T-helper 17 cell (primary cell): ENCODE results near the gene MRPL16. TPM values are rescaled to one million over a fixed set of nuclear protein-coding genes. Genes with fewer than 3 reads are reported as not detected.
"Not testable (repeated sequence)": the region's sequence is repeated elsewhere in the genome, so short reads cannot be mapped to it uniquely, and the experiment has no call there.

Experiments used
- ATAC-seq: fragments of 150-1000 bp; cut with Tn5 transposase; 2 replicates; pipeline ENCODE4 v1.10.0; 2021; ENCODE audit warnings: mild to moderate bottlenecking, moderate library complexity
- DNase-seq, 3 donors: peaks; one replicate each; pipeline versions ENCODE4 v3.0.0 to v3.0.0-alpha.2; 2020 to 2021
- H3K9me3 ChIP-seq: one replicate; pipeline ENCODE4 v1.7.0; 2013; ENCODE audit warnings: low read length, mild to moderate bottlenecking; ENCODE audit not compliant: control insufficient read depth, poor library complexity, severe bottlenecking
- H3K27ac Mint-ChIP-seq: one replicate; pipeline ENCODE4 v1.8.0; 2022; ENCODE audit warnings: mild to moderate bottlenecking, moderate library complexity, mixed read lengths
- H3K27me3 Mint-ChIP-seq: one replicate; pipeline ENCODE4 v1.8.0; 2022; ENCODE audit warnings: mixed read lengths
- H3K36me3 Mint-ChIP-seq: one replicate; pipeline ENCODE4 v1.8.0; 2022; ENCODE audit warnings: low read depth, mixed read lengths
- H3K4me1 Mint-ChIP-seq: one replicate; pipeline ENCODE4 v1.8.0; 2022; ENCODE audit warnings: mild to moderate bottlenecking, mixed read lengths
- H3K4me3 Mint-ChIP-seq: one replicate; pipeline ENCODE4 v1.8.0; 2022; ENCODE audit warnings: mild to moderate bottlenecking, moderate library complexity, mixed read lengths
- total RNA-seq, 4 donors: library from RNA in 2 of 4; stranded (reverse) in 2 of 4; gene quantifications; one replicate each; pipeline ENCODE4 v1.2.3 and lab custom pipeline; 2022 to 2026

The MRPL16 gene
- total RNA-seq (10 to 100 TPM; 18.4 to 21.8 TPM), total RNA-seq (lab: John Stamatoyannopoulos, UW) (13.6 to 37.8 reads per million in 2 donors)

GRCh38 chr11:59810189-59810910 lies at the start of gene MRPL16:
TSS of gene MRPL16 (minus strand) at chr11:59810778. CDS start at chr11:59810658, 120 bp downstream.
- no peaks in the 10 kb centered on the region for H3K9me3 ChIP-seq
- Mint-ChIP-seq H3K4me1 (peaks cover 12% of the 10 kb centered on the region), H3K27ac (peak within 1 kb of the TSS; percentile 93), H3K27me3 (peaks cover 4% of the 10 kb centered on the region), H3K4me3 (peak within 1 kb of the TSS; percentile 94), H3K36me3 (peaks cover 3% of the 10 kb centered on the region)
- DNase-seq: peak; percentile 71 to 80 (median 77)
- ATAC-seq: peak; percentile 100

DNA sequence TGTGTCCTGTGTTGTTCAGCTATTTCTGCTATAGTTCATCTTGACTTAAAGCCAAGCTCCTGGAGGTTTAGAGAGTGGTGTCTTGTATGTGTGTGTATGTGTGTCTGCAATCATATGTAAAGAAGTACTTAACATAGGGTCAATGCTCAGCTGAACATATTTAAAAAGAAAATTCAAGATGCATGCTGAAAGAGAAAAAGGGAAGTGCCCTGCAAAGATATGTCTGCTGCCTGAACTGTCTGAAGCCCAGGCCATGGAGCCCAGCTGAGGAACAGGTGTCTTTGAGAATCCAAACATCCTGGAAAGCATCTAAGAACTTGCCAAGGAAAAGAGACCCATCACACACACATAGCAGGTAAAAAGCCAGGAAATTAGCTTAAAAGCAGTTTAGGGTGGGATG lies 49.1 kb upstream of the MRPL16 start:
- ATAC-seq (no peak), DNase-seq (no peak)
- no peaks in the 10 kb centered on the region for H3K9me3 ChIP-seq
- Mint-ChIP-seq H3K27ac (no peak overlapping the region), H3K27me3 (peaks cover 2% of the 10 kb centered on the region), H3K36me3 (peaks cover 2% of the 10 kb centered on the region), H3K4me3 (no peak overlapping the region), H3K4me1 (peaks cover 15% of the 10 kb centered on the region)

DNA sequence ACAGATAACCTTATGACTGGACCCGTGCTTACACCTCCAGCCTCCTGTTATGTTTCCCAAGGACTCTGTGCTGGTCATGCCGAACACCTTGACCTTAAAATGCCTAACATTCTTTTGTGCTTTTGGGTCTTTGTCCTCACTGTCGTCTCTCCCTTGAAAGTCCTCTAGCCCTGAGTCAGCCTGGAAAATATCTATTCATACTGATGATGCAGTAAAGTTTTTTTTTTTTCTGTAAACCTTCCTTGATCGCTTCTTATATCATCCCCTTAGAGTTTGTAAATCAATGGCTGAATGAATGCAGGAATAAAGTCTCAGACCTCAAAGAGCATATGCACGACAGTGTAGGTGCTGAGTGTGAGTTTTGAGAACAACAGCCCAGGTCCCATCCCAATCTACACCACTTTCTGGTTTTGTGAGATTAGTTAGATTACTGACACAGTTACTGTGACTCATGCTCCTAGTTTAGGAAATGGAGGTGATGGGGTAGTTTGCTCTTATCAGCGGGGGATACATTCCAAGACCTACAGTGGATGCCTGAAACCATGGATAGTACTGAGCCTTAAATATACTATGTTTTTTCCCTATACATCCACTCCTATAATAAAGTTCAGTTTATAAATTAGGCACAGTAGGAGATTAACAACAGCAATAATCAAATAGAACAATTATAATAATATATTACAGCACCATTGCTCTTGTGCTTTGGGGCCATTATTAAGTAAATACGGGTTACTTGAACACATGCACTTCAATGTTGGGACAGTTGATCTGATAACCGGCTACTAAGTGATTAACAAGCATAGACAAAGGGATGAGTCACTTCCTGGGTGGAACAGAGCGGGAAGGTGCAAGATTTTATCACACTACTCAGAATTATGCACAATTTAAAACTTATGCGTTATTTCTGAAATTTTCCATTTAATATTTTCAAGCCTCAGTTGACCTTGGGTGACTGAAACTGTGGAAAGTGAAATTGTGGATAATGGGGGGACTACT lies 47.2 kb upstream of the MRPL16 start:
- DNase-seq: no peak
- H3K9me3 ChIP-seq: no peaks in the 10 kb centered on the region
- ATAC-seq: peak; percentile 68
- H3K4me1 Mint-ChIP-seq: peaks cover 15% of the 10 kb centered on the region
- peaks cover 10% of the 10 kb centered on the region for H3K27me3 Mint-ChIP-seq
- no peak overlapping the region for H3K27ac Mint-ChIP-seq
- peaks cover 2% of the 10 kb centered on the region for H3K36me3 Mint-ChIP-seq
- peak overlapping the region; percentile 8 for H3K4me3 Mint-ChIP-seq

- DNase-seq (no peak), ATAC-seq (no peak)
- peaks cover 15% of the 10 kb centered on the region for H3K4me1 Mint-ChIP-seq
- H3K36me3 Mint-ChIP-seq: peaks cover 2% of the 10 kb centered on the region
- no peak overlapping the region for H3K27ac Mint-ChIP-seq
- H3K4me3 Mint-ChIP-seq: no peak overlapping the region
- H3K9me3 ChIP-seq: no peaks in the 10 kb centered on the region
- H3K27me3 Mint-ChIP-seq: peaks cover 10% of the 10 kb centered on the region
Observed at GRCh38 chr11:59854871-59855270, 44.3 kb upstream of the MRPL16 start.

DNA sequence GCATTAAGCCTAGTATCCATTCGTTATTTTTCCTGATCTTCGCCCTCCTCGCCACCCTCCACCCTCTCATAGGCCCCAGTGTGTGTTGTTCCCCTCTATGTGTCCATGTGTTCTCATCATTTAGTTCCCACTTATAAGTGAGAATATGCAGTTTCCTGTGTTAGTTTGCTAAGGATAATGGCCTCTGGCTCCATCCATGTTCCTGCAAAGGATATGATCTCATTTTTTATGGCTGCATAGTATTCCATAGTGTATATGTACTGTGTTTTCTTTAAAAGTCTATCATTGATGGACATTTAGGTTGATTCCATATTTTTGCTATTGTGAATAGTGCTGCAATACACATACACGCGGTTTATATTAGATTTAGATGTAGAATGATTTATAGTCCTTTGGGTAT lies 40.8 kb upstream of the MRPL16 start:
- DNase-seq, H3K4me3 Mint-ChIP-seq, H3K4me1 Mint-ChIP-seq, H3K27me3 Mint-ChIP-seq, H3K27ac Mint-ChIP-seq, H3K36me3 Mint-ChIP-seq, ATAC-seq, H3K9me3 ChIP-seq: not testable (repeated sequence)

DNA sequence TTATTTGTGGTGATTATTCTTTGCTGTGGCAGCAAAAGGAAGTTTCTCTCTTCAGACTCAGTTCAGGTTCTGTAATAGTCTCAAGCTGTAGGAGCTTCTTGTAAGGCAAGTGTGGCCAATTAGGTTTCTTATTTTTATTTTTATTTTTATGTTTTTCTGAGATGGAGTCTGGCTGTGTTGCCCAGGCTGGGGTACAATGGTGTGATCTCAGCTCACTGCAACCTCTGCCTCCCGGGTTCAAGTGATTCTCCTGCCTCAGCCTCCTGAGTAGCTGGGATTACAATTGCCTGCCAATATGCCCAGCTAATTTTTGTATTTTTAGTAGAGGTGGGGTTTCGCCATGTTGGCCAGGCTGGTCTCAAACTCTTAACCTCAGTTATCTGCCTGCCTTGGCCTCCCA lies 39.0 kb upstream of the MRPL16 start:
- H3K36me3 Mint-ChIP-seq, H3K4me1 Mint-ChIP-seq, DNase-seq, H3K4me3 Mint-ChIP-seq, H3K27ac Mint-ChIP-seq, H3K9me3 ChIP-seq, H3K27me3 Mint-ChIP-seq, ATAC-seq: not testable (repeated sequence)

GRCh38 chr11:59849129-59849528 lies 38.6 kb upstream of the MRPL16 start:
- H3K9me3 ChIP-seq: no peaks in the 10 kb centered on the region
- Mint-ChIP-seq H3K4me3 (no peak overlapping the region), H3K27me3 (peaks cover 3% of the 10 kb centered on the region), H3K36me3 (no peaks in the 10 kb centered on the region), H3K4me1 (no peaks in the 10 kb centered on the region), H3K27ac (no peak overlapping the region)
- no peak for ATAC-seq
- DNase-seq: no peak

GRCh38 chr11:59848439-59848838 lies 37.9 kb upstream of the MRPL16 start:
- not testable (repeated sequence) for H3K27ac Mint-ChIP-seq, H3K4me3 Mint-ChIP-seq, H3K9me3 ChIP-seq, ATAC-seq, H3K27me3 Mint-ChIP-seq, H3K36me3 Mint-ChIP-seq, H3K4me1 Mint-ChIP-seq, DNase-seq

DNA sequence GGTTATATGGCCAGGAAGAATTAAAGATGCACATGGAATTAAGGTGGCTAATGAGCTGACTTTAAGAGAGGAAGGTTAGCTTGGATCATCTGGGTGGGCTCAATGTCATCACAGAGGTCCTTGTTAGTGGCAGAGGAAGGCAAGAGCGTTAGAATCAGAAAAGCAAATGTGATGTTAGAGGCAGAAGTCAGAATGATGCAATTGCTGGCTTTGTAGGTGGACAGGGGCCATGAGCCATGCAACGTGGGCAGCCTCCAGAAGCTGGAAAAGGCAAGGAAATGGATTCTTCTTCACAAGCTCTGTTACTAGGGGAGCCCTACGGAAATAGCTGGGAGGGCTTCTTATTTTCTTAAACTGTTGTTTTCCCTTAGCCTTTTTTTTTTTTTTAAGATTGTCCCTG lies 37.0 kb upstream of the MRPL16 start:
- no peaks in the 10 kb centered on the region for H3K9me3 ChIP-seq
- no peak for DNase-seq
- Mint-ChIP-seq H3K4me1 (no peaks in the 10 kb centered on the region), H3K27ac (no peak overlapping the region), H3K4me3 (no peak overlapping the region), H3K36me3 (no peaks in the 10 kb centered on the region), H3K27me3 (peaks cover 9% of the 10 kb centered on the region)
- ATAC-seq: no peak

GRCh38 chr11:59846556-59846955 lies 36.0 kb upstream of the MRPL16 start:
- Mint-ChIP-seq H3K36me3 (no peaks in the 10 kb centered on the region), H3K4me1 (no peaks in the 10 kb centered on the region), H3K27ac (no peak overlapping the region), H3K4me3 (no peak overlapping the region), H3K27me3 (peaks cover 11% of the 10 kb centered on the region)
- ATAC-seq: no peak
- no peak for DNase-seq
- H3K9me3 ChIP-seq: no peaks in the 10 kb centered on the region

DNA sequence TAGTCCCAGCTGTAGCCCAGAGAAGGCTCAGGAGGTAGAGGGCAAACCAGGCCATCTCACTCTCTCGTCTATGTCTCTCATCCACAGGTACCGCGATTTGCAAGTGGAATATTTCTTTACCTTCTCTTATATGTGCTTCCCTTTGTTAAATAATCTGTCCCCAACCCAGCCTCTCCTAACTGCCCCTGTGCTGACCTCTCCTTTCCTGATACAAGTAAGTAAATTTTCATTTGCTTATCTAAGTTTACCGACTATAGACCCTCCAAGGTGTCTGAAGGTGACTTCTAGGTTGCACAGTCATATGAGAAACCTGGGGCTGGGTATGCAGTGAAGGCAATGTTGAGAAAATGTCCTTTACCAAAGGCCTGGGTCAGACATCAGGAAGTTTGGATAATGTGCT lies 34.8 kb upstream of the MRPL16 start, which contains the start of gene CBLIF:
Gene CBLIF (minus strand): TSS at position 101 of the 400 bp plus-strand sequence. CDS start 46 bp downstream, at position 55.
- ATAC-seq (no peak), DNase-seq (no peak)
- no peaks in the 10 kb centered on the region for H3K36me3 Mint-ChIP-seq
- H3K27ac Mint-ChIP-seq: no peak within 1 kb of the TSS
- H3K27me3 Mint-ChIP-seq: peaks cover 18% of the 10 kb centered on the region
- no peaks in the 10 kb centered on the region for H3K9me3 ChIP-seq
- H3K4me1 Mint-ChIP-seq: no peaks in the 10 kb centered on the region
- no peak within 1 kb of the TSS for H3K4me3 Mint-ChIP-seq

DNA sequence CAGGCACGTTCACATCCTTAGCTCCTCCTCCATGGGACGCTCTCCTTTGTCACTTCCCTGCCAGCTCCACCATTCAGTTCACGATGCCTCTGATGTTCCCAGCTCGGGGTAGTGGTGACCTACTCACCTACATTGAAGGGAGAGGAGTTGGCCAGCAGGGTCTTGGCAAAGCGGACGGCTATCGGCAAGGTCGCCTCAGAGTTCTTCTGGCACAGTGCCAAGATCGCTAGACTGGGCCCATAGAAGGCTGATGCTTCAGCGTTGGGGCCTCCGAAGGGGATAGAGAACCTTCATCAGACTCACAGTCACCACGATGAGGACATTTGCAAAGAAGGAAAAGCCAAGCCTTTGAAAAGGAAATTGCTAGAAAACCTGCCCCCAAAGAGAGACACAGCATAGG lies 31.7 kb upstream of the MRPL16 start:
- H3K36me3 Mint-ChIP-seq: no peaks in the 10 kb centered on the region
- ATAC-seq: no peak
- DNase-seq: no peak
- no peaks in the 10 kb centered on the region for H3K9me3 ChIP-seq
- no peak overlapping the region for H3K4me3 Mint-ChIP-seq
- peaks cover 34% of the 10 kb centered on the region for H3K27me3 Mint-ChIP-seq
- H3K4me1 Mint-ChIP-seq: no peaks in the 10 kb centered on the region
- H3K27ac Mint-ChIP-seq: no peak overlapping the region

GRCh38 chr11:59841514-59841913 lies 30.9 kb upstream of the MRPL16 start:
- DNase-seq: no peak
- Mint-ChIP-seq H3K36me3 (no peaks in the 10 kb centered on the region), H3K4me1 (no peaks in the 10 kb centered on the region), H3K4me3 (no peak overlapping the region), H3K27me3 (peaks cover 42% of the 10 kb centered on the region), H3K27ac (no peak overlapping the region)
- no peaks in the 10 kb centered on the region for H3K9me3 ChIP-seq
- no peak for ATAC-seq
